Lung microvascular endothelial cell (primary cell): ENCODE measurements around the gene CHCHD5. TPM values are rescaled to one million over a fixed set of nuclear protein-coding genes. Genes with fewer than 3 reads are reported as not detected.
A peak's percentile ranks its signal among the peaks of the same experiment; 100 is the strongest.

ENCODE experiments used
- DNase-seq, 2 donors: peaks; one replicate each; pipeline versions ENCODE4 v3.0.0 to v3.0.0-alpha.2; 2010; ENCODE audit warnings: low read depth in 2 of 2
- total RNA-seq: library from RNA; depleted of rRNA; stranded (reverse); fragments of >200 nt; gene quantifications from 2 replicates; pipeline ENCODE4 v1.2.1, GENCODE V29; 2014

CHCHD5 gene
- total RNA-seq, 1 donor from 2014 or later, result 8.3 TPM

DNA sequence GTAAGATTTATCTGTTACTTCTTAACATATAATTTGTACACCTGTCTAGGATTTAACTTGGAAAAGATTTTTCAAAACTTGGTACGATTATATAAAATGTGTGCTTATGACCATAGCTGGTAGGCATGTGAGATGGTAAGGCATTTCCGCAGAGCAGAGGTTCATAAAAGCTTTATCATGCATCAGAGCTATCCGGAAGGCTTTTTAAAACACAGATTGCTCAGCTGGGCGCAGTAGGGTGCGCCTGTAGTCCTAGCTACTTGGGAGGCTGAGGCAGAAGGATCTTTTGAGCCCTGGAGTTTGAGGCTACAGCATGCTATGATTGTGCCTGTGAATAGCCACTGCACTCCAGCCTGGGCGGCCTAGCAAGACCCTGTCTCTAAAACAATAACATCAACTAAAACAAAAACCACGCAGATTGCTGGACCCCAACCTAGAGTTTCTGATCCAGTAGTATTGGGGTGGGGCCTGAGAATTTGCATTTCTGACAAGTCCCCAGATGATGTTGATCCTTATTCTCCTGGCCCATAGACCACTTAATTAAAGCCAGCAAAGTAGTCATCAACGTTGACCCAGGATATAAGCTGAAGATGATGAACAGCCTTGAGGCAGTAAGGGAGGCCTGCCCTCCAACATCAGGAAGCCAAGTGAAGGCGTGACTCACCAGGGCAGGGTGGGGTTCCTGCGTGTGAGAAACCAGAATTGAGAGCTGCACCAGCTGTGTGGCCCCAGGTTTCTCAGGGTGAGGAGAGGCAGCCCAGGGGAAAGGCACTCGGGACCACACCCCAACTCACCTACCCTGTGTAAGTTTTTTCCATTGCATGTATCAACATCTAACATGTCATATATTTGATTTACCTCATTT is 39.7 kb downstream of the CHCHD5 start:
- peak in 1 of 2 donors; percentile 93 for DNase-seq

- DNase-seq, result no peak
These were observed 41.2 kb downstream of the CHCHD5 start for GRCh38 chr2:112625474-112626114.

GRCh38 chr2:112626604-112627059 is 42.2 kb downstream of the CHCHD5 start:
- DNase-seq, result peak; percentile 73 to 79

DNA sequence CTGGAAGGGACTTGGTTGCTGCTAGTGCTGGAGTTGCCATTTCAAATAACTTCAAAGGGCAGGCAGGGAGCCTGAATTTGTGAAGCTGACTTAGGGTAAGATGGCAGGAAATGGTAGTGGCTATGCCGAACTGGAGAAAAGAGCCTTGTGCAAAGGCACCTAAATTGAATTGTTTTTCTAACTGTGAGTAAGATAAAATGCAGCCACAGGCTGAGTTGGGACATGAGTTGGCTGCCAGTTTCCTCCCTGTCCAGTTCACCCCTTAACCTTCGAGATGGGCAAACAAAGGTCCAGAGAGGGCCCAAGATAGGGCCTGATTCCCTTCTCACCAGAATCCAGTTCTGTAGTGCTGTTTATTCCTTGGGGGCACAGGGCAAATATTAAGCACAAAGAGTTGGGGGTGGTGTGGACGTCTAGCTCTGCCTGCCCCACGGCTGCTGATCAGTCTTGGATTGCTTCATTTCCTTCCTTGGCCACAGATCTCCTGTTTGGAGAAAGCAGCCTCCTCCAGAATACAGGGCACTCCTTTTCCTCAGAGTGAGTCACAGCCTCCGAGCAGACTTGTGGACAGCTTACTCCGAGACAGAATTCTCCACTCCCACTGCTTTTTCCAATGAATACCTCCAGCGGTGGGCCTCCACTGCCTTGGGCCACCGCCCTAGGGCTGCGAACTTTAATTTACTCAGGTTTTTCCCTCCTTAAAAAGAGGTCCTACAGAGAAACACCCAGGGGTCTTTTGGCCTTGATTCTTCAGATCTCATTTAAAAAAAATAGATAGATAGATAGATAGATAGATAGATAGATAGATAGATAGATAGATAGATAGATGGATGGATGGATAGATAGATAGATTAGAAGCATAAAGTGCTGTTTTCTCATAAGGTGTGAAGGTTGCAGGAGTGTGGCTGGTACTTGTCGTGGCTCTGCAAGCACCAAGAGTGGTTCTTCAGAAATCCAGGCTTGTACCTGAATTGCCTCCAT is 42.9 kb downstream of the CHCHD5 start:
- peak in 1 of 2 donors; percentile 98 for DNase-seq

- no peak for DNase-seq
These were observed 44.8 kb downstream of the CHCHD5 start for GRCh38 chr2:112629224-112629623.

DNA sequence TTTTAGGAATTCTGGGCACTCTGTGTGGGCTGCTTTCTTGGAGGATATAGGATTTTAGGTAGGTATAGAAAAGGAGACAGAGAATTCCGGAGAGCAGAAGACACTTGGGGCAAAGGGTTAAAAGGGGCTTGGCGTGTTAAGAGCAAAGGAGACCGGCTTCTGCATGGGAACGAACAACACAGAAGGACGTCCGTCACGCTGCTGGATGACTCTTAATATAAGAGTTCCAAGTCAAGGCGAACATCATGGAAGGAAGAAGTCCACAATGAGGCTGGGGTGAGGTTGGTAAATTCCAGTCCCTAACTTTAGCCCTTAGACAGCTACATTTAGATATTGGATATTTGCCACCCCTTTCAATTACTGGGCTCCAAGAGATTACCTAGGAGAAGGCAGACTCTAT is 45.4 kb downstream of the CHCHD5 start:
- no peak for DNase-seq

DNA sequence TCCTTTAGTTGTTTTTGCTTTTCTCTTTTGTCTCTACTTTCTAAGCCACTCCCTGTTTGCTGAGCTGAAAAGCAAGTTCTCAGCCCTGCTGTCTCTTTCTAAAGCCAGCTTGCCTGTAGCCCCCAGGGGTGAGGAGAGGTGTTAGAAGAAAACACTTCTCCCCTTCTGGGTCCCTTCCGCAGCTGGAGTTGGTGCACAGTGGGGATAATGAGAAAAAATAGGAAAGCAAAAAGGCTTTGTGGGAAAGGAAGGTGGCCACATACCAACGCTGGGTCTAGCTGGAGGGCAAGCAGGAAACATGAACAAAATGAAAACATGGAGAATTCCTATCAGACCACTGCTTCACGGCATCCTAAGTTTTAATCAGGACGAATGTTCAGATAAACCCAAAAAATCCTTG is 45.9 kb downstream of the CHCHD5 start:
- DNase-seq, result peak in 1 of 2 donors; percentile 24

GRCh38 chr2:112633708-112634107 is 49.3 kb downstream of the CHCHD5 start:
- DNase-seq, result no peak

DNA sequence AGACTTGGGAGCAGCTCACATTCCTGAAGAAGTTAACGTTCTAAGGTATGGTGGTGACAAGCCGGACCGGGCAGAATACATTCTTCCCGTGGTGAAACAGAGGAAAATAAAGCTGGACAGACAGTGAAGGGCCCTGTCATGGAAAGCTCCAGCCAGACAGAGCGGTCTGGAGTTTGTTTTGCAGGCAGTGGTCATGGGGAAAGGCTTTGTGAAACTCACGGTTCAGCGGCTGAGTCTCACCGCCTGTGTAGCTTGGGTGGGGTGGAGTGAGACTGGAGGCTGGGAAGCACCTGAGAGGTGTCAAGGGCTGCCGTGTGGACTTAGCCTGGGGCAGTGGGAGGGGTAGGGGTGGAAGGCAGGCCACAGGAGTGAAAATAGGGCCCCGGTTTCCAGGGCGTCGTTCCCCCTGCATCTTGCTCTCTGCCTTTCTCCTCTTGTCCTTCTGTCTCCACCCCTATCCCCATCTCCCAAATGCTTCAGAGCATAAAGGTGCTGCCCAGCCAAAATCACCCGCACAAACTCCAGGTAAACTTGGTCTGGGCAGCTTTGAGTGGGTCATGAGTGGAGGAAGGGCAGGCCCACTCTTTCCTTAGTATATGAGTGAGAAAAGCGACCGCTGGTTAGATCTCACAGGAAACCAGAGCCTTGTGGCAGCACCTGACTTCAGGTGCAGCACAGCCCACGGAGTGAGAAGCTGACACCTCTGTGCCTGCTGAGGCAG is 49.9 kb downstream of the CHCHD5 start:
- no peak for DNase-seq

- DNase-seq, result no peak
These were observed 50.4 kb downstream of the CHCHD5 start for GRCh38 chr2:112634874-112635157.

- DNase-seq, result no peak
These were observed 52.3 kb downstream of the CHCHD5 start for GRCh38 chr2:112636605-112637288.

DNA sequence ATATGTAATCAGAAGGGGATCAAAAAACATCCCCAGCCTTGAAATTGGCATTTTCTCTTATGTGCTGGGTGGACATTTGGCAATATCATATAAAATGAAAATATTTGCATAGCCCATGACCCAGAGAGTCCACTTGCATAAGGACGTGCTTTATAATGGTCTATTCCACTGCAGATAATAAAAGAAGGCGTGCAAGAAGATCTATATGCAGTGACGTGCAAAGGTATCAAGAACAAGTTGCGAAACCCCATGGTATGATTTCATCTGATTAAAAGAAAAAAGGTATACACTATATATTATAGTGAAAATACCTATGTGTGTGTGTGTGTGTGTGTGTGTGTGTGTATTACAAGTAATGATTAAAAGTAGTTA is 52.9 kb downstream of the CHCHD5 start:
- no peak for DNase-seq

Other genes with a start within 250 kb of the CHCHD5 start
- gene RGPD8, start 151.0 kb upstream of the CHCHD5 start, total RNA-seq, result 2.4 and 7.1 TPM in 2 replicates
- gene TTL, start 102.5 kb upstream of the CHCHD5 start, total RNA-seq, result 5.8 and 9.2 TPM in 2 replicates
- gene POLR1B, start 42.1 kb upstream of the CHCHD5 start, total RNA-seq, result 12.0 and 16.3 TPM in 2 replicates
- 12.9 and 20.0 TPM in 2 replicates for gene SLC20A1, start 61.3 kb downstream of the CHCHD5 start, total RNA-seq
- not detected in 2 replicates for gene NT5DC4, start 136.4 kb downstream of the CHCHD5 start, total RNA-seq
- 0.60 and 2.0 TPM in 2 replicates for gene CKAP2L, start 180.0 kb downstream of the CHCHD5 start, total RNA-seq
- under 0.01 TPM in 1 of 2 replicates, not detected in the other for gene IL1A, start 199.9 kb downstream of the CHCHD5 start, total RNA-seq